SK-N-SH treated with all-trans-retinoic acid at 6 μM for 48 hours (cell line): ENCODE results near the gene DTD1.

Source experiments
- ARNTL ChIP-seq: fragments of 450-650 bp; formaldehyde crosslinking; IDR thresholded peaks from 2 replicates; pipeline ENCODE4 v1.5.0; 2020; ENCODE audit warnings: low read depth, mild to moderate bottlenecking, moderate library complexity, borderline replicate concordance
- CREB5 ChIP-seq: fragments of 250-450 bp; sonication (Bioruptor Pico); IDR thresholded peaks from 2 replicates; pipeline ENCODE4 v1.5.1; 2020; ENCODE audit warnings: low read depth, mild to moderate bottlenecking, moderate library complexity
- ESRRG ChIP-seq: fragments of 250-450 bp; sonication (Bioruptor Pico); IDR thresholded peaks from 2 replicates; pipeline ENCODE4 v1.6.1; 2021; ENCODE audit warnings: mild to moderate bottlenecking
- PPARA ChIP-seq: fragments of 250-450 bp; sonication (Bioruptor Pico); IDR thresholded peaks from 2 replicates; pipeline ENCODE4 v1.5.0; 2020; ENCODE audit warnings: mild to moderate bottlenecking, borderline replicate concordance
- RARB ChIP-seq: fragments of 250-450 bp; sonication (Bioruptor Pico); IDR thresholded peaks from 2 replicates; pipeline ENCODE4 v1.8.0; 2021; ENCODE audit warnings: mild to moderate bottlenecking, moderate library complexity
- TCF4 ChIP-seq: fragments of 250-450 bp; sonication (Bioruptor Pico); IDR thresholded peaks from 2 replicates; pipeline ENCODE4 v1.8.0; 2021; ENCODE audit warnings: mild to moderate bottlenecking, moderate library complexity, borderline replicate concordance
- ZC3H10 ChIP-seq: fragments of 250-450 bp; sonication (Bioruptor Pico); IDR thresholded peaks from 2 replicates; pipeline ENCODE4 v1.5.1; 2021; ENCODE audit warnings: mild to moderate bottlenecking, moderate library complexity
- ZFP3 ChIP-seq: fragments of 250-450 bp; sonication (Bioruptor Pico); IDR thresholded peaks from 2 replicates; pipeline ENCODE4 v1.5.0; 2020; ENCODE audit warnings: mild to moderate bottlenecking, moderate library complexity
- ZFP30 ChIP-seq: fragments of 450-650 bp; formaldehyde crosslinking; IDR thresholded peaks from 2 replicates; pipeline ENCODE4 v1.5.0; 2022; ENCODE audit warnings: mild to moderate bottlenecking, moderate library complexity
- ZNF8 ChIP-seq: fragments of 450-650 bp; formaldehyde crosslinking; IDR thresholded peaks from 2 replicates; pipeline ENCODE4 v1.5.0; 2020; ENCODE audit warnings: mild to moderate bottlenecking, moderate library complexity
- TF ChIP-seq, protein P1 (sequence below): fragments of 250-450 bp; sonication (Bioruptor Pico); IDR thresholded peaks from 2 replicates; pipeline ENCODE4 v1.8.0; 2021; ENCODE audit warnings: low read depth, mild to moderate bottlenecking, moderate library complexity, borderline replicate concordance
- TF ChIP-seq, protein P2 (sequence below): fragments of 250-450 bp; sonication (Bioruptor Pico); IDR thresholded peaks from 2 replicates; pipeline ENCODE4 v1.8.0; 2020; ENCODE audit warnings: mild to moderate bottlenecking, moderate library complexity, borderline replicate concordance

DNA sequence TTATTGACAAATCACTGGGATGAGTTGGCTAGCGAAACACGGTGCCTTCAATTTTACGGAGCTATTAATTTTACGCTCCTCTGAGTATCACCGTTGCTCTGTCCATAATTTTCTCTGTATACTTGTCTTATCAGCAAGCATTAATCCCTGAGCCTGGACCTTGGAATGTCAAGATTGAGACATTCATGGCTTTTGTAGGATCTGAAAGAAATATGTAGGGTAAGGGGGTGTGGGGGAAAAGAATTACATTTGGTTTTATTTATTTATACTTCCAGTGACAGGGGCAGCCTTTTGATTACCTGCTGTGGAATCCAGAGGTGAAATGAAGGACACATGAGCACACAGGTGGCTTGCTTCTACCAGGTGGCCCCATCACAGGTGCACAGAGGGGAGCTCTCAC, 46.6 kb downstream of the DTD1 start:
- TF ChIP-seq ZC3H10 (CRISPR knock-in tag) (no peak), ZNF8 (CRISPR knock-in tag) (no peak), ARNTL (CRISPR knock-in tag) (no peak), TCF4 (CRISPR knock-in tag) (no peak), CREB5 (CRISPR knock-in tag) (no peak), PPARA (no peak), ZFP30 (CRISPR knock-in tag) (no peak), RARB (CRISPR knock-in tag) (no peak), ESRRG (CRISPR knock-in tag) (no peak), ZFP3 (CRISPR knock-in tag) (no peak)
- TF ChIP-seq, protein P1, sequence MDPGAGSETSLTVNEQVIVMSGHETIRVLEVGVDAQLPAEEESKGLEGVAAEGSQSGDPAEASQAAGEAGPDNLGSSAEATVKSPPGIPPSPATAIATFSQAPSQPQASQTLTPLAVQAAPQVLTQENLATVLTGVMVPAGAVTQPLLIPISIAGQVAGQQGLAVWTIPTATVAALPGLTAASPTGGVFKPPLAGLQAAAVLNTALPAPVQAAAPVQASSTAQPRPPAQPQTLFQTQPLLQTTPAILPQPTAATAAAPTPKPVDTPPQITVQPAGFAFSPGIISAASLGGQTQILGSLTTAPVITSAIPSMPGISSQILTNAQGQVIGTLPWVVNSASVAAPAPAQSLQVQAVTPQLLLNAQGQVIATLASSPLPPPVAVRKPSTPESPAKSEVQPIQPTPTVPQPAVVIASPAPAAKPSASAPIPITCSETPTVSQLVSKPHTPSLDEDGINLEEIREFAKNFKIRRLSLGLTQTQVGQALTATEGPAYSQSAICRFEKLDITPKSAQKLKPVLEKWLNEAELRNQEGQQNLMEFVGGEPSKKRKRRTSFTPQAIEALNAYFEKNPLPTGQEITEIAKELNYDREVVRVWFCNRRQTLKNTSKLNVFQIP (CRISPR knock-in tag), result no peak
- TF ChIP-seq, protein P2, sequence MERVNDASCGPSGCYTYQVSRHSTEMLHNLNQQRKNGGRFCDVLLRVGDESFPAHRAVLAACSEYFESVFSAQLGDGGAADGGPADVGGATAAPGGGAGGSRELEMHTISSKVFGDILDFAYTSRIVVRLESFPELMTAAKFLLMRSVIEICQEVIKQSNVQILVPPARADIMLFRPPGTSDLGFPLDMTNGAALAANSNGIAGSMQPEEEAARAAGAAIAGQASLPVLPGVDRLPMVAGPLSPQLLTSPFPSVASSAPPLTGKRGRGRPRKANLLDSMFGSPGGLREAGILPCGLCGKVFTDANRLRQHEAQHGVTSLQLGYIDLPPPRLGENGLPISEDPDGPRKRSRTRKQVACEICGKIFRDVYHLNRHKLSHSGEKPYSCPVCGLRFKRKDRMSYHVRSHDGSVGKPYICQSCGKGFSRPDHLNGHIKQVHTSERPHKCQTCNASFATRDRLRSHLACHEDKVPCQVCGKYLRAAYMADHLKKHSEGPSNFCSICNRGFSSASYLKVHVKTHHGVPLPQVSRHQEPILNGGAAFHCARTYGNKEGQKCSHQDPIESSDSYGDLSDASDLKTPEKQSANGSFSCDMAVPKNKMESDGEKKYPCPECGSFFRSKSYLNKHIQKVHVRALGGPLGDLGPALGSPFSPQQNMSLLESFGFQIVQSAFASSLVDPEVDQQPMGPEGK (CRISPR knock-in tag), result no peak
